Keratinocyte (primary cell): Measurements from ENCODE around the gene KLHL36. TPM values are rescaled to one million over a fixed set of nuclear protein-coding genes. Genes with fewer than 3 reads are reported as not detected.

Source experiments
- DNase-seq: peaks from one replicate; pipeline ENCODE4 v3.0.0-alpha.2; 2011; ENCODE audit warnings: low read depth, missing footprints, low spot score
- FAIRE-seq: peaks from 2 replicates; lab custom pipeline; 2011; peaks lifted over from hg19 to GRCh38; lab: Jason Lieb, UNC
- H2AFZ ChIP-seq: 2 replicates; pipeline ENCODE4 v1.6.0; 2012; ENCODE audit warnings: low read length, control low read depth, inconsistent platforms; ENCODE audit not compliant: control insufficient read depth
- H3K27ac ChIP-seq: 2 replicates; pipeline ENCODE4 v1.5.1; 2011; ENCODE audit warnings: low read length; ENCODE audit not compliant: control insufficient read depth, insufficient read depth
- H3K27me3 ChIP-seq: 3 replicates; pipeline ENCODE4 v1.6.0; 2011; ENCODE audit warnings: low read length; ENCODE audit not compliant: control insufficient read depth, insufficient read depth; ENCODE audit errors: extremely low read depth
- H3K36me3 ChIP-seq, 2 experiments: 2 replicates in 1 of 2; 3 replicates in 1 of 2; pipeline ENCODE4 v1.5.1; 2011; ENCODE audit warnings: low read length in 2 of 2, mild to moderate bottlenecking in 1 of 2; ENCODE audit not compliant: control insufficient read depth in 2 of 2, insufficient read depth in 2 of 2; ENCODE audit errors: extremely low read depth in 1 of 2
- H3K4me1 ChIP-seq: 3 replicates; pipeline ENCODE4 v1.5.1; 2011; ENCODE audit warnings: low read length; ENCODE audit not compliant: control insufficient read depth, insufficient read depth; ENCODE audit errors: extremely low read depth
- H3K4me2 ChIP-seq: 3 replicates; pipeline ENCODE4 v1.6.0; 2011; ENCODE audit warnings: low read depth, low read length; ENCODE audit not compliant: control insufficient read depth, insufficient read depth; ENCODE audit errors: extremely low read depth
- H3K4me3 ChIP-seq, 3 experiments: fragments of 200-600 bp in 1 of 3; sonication (generic) in 1 of 3; 2 replicates in 2 of 3; 3 replicates in 1 of 3; pipeline ENCODE4 v1.5.1; 2011 to 2016; ENCODE audit warnings: low read length in 3 of 3, mild to moderate bottlenecking in 3 of 3, control low read depth in 2 of 3, inconsistent platforms in 1 of 3, low read depth in 1 of 3, mixed read lengths in 1 of 3, mixed run types in 1 of 3, moderate library complexity in 1 of 3; ENCODE audit not compliant: control insufficient read depth in 2 of 3, insufficient read depth in 2 of 3; ENCODE audit errors: extremely low read depth in 1 of 3
- H3K79me2 ChIP-seq: 2 replicates; pipeline ENCODE4 v1.6.0; 2012; ENCODE audit warnings: low read length; ENCODE audit not compliant: control insufficient read depth, insufficient read depth
- H3K9ac ChIP-seq: 3 replicates; pipeline ENCODE4 v1.6.0; 2011; ENCODE audit warnings: low read length; ENCODE audit not compliant: control insufficient read depth, insufficient read depth; ENCODE audit errors: extremely low read depth
- H3K9me1 ChIP-seq: 3 replicates; pipeline ENCODE4 v1.6.0; 2011; ENCODE audit warnings: low read length; ENCODE audit not compliant: control insufficient read depth, insufficient read depth; ENCODE audit errors: extremely low read depth
- H3K9me3 ChIP-seq: 2 replicates; pipeline ENCODE4 v1.5.1; 2012; ENCODE audit warnings: low read depth, low read length; ENCODE audit not compliant: control insufficient read depth
- H4K20me1 ChIP-seq: 3 replicates; pipeline ENCODE4 v1.6.0; 2011; ENCODE audit warnings: low read length; ENCODE audit not compliant: control insufficient read depth, insufficient read depth; ENCODE audit errors: extremely low read depth
- EZH2 ChIP-seq: IDR thresholded peaks from one replicate; pipeline ENCODE4 v1.6.1; 2012; ENCODE audit warnings: inconsistent platforms, mild to moderate bottlenecking, low read length, moderate library complexity
- dilution Hi-C: fragments of 300-500 bp; cut with MboI; formaldehyde crosslinking; loops from one replicate; pipeline ENCODE4 v1.7.0; 2020; ENCODE audit warnings: low sequenced_read_pairs; ENCODE audit not compliant: extremely low pct_ligation_motif_present
- polyA plus RNA-seq, 5 experiments: library from polyadenylated mRNA; depleted of rRNA in 3 of 5; stranded (reverse) in 3 of 5; stranded (forward) in 1 of 5; unstranded in 1 of 5; fragments of >200 nt; gene quantifications; 1 replicate in 1 of 5; 2 replicates in 3 of 5; 3 replicates in 1 of 5; pipeline versions ENCODE4 v1.2.1 to v1.2.3, GENCODE V29; 2011 to 2012; ENCODE audit warnings: missing spikeins in 2 of 5, low read depth in 1 of 5, low replicate concordance in 1 of 5
- TF ChIP-seq, protein P1 (sequence below), 3 experiments: IDR thresholded peaks in 1 of 3; conservative IDR thresholded peaks in 1 of 3; optimal IDR thresholded peaks in 1 of 3; 2 replicates in 2 of 3; 3 replicates in 1 of 3; pipeline versions ENCODE3 to v1.5.1; 2011; ENCODE audit warnings: low read length in 3 of 3, mild to moderate bottlenecking in 3 of 3, moderate library complexity in 2 of 3, control low read depth in 1 of 3, inconsistent platforms in 1 of 3; ENCODE audit not compliant: insufficient read depth in 2 of 3; ENCODE audit errors: extremely low read depth in 1 of 3

Gene KLHL36
- polyA plus RNA-seq, 1 donor (not counting 4 experiments of a cell fraction or from before 2014, with no cell fraction given), result 27.5 TPM

DNA sequence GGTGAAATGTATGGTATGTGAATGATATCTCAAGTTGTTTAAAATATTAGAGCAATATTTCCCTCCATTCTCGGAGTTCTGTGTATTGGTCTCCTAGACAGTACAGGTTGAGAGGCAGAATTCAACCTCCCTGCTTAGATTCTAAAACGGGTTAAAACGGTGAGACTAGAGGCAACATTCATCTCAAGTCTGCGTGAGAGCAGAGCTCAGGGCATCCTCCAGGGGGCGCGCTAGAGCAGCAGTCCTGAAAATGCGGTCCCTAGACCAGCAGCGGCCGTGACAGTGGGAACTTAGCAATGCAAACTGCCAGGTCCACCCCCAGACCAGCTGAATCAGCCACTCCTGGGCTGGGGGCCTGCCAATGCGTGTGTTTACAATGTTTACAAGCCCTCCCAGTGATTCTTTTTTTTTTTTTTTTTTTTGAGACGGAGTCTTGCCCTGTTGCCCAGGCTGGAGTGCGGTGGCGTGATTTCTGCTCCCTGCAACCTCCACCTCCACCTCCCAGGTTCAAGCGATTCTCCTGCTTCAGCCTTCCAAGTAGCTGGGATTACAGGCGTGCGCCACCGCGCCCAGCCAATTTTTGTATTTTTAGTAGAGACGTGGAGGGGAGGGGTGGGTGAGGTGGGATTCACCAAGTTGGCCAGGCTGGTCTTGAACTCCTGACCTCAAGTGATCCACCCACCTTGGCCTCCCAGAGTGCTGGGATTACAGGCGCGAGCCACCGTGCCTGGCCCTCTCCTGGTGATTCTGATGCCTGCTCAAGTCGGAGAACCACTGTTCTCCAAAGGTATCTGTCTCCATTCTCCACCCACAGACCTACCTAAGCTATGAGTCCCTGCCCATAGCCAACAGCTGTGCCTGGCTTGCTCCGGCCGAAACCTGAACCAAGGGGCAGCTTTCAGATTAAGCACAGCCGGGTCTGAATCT is 24.2 kb downstream of the KLHL36 start:
- no peak overlapping the region for H3K4me2 ChIP-seq
- no peak for TF ChIP-seq EZH2
- TF ChIP-seq, protein P1, sequence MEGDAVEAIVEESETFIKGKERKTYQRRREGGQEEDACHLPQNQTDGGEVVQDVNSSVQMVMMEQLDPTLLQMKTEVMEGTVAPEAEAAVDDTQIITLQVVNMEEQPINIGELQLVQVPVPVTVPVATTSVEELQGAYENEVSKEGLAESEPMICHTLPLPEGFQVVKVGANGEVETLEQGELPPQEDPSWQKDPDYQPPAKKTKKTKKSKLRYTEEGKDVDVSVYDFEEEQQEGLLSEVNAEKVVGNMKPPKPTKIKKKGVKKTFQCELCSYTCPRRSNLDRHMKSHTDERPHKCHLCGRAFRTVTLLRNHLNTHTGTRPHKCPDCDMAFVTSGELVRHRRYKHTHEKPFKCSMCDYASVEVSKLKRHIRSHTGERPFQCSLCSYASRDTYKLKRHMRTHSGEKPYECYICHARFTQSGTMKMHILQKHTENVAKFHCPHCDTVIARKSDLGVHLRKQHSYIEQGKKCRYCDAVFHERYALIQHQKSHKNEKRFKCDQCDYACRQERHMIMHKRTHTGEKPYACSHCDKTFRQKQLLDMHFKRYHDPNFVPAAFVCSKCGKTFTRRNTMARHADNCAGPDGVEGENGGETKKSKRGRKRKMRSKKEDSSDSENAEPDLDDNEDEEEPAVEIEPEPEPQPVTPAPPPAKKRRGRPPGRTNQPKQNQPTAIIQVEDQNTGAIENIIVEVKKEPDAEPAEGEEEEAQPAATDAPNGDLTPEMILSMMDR (optimal IDR thresholded peaks at IDR 0.05 in 1 of 3, IDR thresholded peaks at IDR 0.05 in 1 of 3, conservative IDR thresholded peaks at IDR 0.05 in 1 of 3; ENCODE audit: extremely low read depth in 1 of 3, insufficient read depth in 2 of 3, low read length in 3 of 3), result peak; percentile 89 to 92 (median 91)
- peaks cover 3% of the 10 kb centered on the region for H3K4me1 ChIP-seq
- H3K79me2 ChIP-seq, result no peaks in the 10 kb centered on the region
- DNase-seq, result no peak
- no peak overlapping the region for H3K9ac ChIP-seq
- H3K4me3 ChIP-seq, result no peak overlapping the region
- no peaks in the 10 kb centered on the region for H4K20me1 ChIP-seq
- no peaks in the 10 kb centered on the region for H3K9me3 ChIP-seq
- no peak overlapping the region for H3K27ac ChIP-seq
- H3K36me3 ChIP-seq, result peaks cover 0 to 4% of the 10 kb centered on the region in 2 experiments
- FAIRE-seq, result peak; percentile 43
- dilution Hi-C loops, result no loop called here
- H3K9me1 ChIP-seq, result no peaks in the 10 kb centered on the region
- H2AFZ ChIP-seq, result no peak overlapping the region
- H3K27me3 ChIP-seq, result no peaks in the 10 kb centered on the region

DNA sequence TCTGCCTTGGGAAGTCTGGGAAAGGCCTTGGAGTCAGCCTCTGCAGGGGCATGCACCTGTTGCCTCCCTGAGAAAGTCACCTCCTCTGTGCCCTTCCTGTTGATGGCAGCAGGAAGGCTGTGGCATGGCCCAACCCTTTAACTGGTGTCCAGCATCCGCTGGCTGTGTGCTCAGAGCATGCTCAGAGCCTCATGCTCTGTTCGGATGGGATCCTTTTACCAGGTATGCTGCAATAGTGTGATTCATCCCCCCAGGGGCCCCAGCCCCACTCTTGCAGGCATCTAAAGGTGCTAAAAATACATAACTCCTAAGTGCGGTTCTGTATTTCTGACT is 24.9 kb downstream of the KLHL36 start:
- no peak overlapping the region for H3K4me3 ChIP-seq
- TF ChIP-seq, protein P1 (optimal IDR thresholded peaks at IDR 0.05 in 1 of 3, IDR thresholded peaks at IDR 0.05 in 1 of 3, conservative IDR thresholded peaks at IDR 0.05 in 1 of 3; ENCODE audit: extremely low read depth in 1 of 3, insufficient read depth in 2 of 3, low read length in 3 of 3), result no peak
- TF ChIP-seq EZH2, result no peak
- FAIRE-seq (no peak), DNase-seq (no peak)
- peaks cover 0 to 2% of the 10 kb centered on the region in 2 experiments for H3K36me3 ChIP-seq
- H3K4me2 ChIP-seq, result no peak overlapping the region
- no peak overlapping the region for H3K9ac ChIP-seq
- no peaks in the 10 kb centered on the region for H3K9me1 ChIP-seq
- dilution Hi-C loops, result no loop called here
- no peak overlapping the region for H2AFZ ChIP-seq
- no peaks in the 10 kb centered on the region for H4K20me1 ChIP-seq
- H3K27ac ChIP-seq, result no peak overlapping the region
- H3K27me3 ChIP-seq, result no peaks in the 10 kb centered on the region
- peaks cover 3% of the 10 kb centered on the region for H3K4me1 ChIP-seq
- H3K79me2 ChIP-seq, result no peaks in the 10 kb centered on the region
- H3K9me3 ChIP-seq, result no peaks in the 10 kb centered on the region
